T1000 (cell line): ENCODE data around the gene ZNF480.
A peak's percentile ranks its signal among the peaks of the same experiment; 100 is the strongest.
"Not testable (repeated sequence)": the region's sequence is repeated elsewhere in the genome, so short reads cannot be mapped to it uniquely, and the experiment has no call there.

Experiments used
- DNase-seq: peaks from one replicate; lab custom pipeline; 2025; ENCODE audit warnings: mixed read lengths; lab: John Stamatoyannopoulos, UW

Gene ZNF480

DNA sequence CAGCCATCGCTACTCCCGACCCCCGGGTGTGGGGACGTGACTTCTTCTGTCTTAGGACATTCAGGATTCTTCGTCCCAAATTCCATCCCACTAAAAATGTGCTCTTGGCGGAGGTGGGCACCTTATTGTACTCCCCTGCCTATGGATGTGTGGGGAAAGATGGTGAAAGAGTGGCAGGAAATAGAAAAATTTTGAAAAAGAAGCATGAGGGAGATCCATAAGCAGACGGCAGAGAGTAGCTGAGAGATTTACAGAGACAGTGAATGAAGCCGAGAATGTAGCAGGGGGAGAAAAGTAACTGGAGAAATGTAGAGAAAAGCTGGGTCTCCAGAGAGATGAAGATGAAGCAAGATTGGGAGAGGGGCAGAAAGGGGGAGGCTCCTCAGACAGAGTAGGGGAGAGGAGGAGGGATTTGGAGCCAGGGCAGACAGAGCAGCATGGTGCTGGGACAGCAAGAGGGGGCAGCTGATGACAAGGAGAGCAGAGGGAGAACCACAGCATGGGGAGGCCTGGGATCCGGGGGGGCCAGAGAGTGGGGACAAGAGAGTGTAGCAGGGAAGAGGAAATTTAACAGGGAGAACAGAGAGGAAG, 39.9 kb downstream of the ZNF480 start:
- no peak for DNase-seq

DNA sequence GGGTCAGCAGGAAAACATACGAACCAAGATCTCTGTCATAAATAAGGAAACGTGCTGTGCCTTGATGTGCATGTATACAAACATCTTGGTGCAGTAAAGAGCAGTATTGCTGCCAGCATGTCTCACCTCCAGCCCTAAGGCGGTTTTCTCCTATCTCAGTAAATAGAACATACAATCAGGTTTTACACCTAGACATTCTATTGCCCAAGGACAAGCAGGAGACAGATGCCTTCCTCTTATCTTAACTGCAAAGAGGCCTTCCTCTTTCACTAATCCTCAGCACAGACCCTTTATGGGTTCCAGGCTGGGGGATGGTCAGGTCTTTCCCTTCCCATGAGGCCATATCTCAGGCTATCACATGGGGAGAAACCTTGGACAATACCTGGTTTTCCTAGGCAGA, 42.1 kb downstream of the ZNF480 start:
- DNase-seq: not testable (repeated sequence)

DNA sequence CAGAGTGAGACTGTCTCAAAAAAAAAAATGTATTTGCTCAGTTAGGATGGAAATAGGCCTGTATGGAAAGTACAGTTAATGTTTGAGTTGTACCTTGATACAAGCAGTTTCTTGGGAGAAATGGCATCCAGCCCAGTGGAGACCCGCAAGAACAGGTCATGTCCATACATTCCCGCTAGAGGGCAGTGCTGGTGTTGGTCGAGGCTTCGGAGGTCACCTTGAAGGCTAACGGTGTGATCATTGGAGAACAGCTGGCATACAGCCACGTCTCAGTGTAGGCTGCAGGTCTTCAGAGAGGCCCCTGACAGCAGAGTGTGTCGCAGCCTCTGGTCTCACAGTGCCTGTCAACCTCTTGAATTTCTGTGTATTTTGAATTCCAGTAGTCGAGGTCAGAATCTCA, 46.6 kb downstream of the ZNF480 start:
- DNase-seq: no peak

DNA sequence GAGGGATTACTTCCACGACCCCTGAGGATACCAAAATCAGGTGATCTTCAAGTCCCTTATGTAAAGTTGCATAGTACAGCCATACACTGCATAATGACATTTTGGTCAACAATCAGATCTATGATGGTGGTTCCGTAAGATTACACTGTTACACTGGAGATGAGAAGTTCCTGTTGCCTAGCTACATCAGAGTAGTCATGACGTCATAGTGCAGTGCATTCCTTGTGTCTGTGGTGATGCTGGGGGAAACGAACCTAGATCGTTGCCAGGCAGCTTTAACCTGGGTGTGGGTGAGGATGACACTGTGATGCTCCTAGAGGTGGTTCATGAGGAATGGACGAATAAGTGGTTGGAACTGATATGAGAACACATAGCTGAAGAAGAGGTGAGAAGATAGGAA, 48.2 kb downstream of the ZNF480 start:
- DNase-seq: no peak

DNA sequence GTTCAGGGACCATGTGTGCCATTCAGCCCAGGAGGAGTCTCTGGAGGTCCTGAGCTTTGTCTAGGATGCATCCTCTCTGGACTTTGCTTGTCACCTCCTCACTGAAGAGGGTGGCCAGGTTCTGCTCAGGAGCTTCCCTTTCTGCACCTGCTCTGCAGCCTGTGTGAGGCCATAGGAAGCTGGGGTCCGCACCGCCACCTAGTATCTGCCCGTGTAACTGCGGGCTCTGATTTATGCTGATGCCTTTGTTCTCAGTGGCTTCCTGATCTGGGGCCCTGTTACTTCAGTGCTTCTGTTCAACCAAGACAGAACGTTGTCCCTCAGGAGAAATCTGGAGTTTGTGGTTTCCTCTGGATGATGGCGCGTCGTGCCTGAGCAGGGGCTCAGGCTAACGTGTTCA, 54.5 kb downstream of the ZNF480 start:
- no peak for DNase-seq

DNA sequence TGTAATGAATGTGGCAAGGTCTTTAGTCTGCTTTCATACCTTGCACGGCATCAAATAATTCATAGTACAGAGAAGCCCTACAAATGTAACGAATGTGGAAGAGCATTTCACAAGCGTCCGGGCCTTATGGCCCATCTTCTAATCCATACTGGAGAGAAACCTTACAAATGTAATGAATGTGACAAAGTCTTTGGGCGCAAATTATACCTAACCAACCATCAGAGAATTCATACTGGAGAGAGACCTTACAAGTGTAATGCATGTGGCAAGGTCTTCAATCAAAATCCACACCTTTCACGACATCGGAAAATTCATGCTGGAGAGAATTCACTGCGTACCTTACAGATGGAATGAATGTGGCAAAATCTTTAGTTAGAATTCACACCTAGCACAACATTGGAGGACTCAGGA, 69.5 kb downstream of the ZNF480 start:
- no peak for DNase-seq

DNA sequence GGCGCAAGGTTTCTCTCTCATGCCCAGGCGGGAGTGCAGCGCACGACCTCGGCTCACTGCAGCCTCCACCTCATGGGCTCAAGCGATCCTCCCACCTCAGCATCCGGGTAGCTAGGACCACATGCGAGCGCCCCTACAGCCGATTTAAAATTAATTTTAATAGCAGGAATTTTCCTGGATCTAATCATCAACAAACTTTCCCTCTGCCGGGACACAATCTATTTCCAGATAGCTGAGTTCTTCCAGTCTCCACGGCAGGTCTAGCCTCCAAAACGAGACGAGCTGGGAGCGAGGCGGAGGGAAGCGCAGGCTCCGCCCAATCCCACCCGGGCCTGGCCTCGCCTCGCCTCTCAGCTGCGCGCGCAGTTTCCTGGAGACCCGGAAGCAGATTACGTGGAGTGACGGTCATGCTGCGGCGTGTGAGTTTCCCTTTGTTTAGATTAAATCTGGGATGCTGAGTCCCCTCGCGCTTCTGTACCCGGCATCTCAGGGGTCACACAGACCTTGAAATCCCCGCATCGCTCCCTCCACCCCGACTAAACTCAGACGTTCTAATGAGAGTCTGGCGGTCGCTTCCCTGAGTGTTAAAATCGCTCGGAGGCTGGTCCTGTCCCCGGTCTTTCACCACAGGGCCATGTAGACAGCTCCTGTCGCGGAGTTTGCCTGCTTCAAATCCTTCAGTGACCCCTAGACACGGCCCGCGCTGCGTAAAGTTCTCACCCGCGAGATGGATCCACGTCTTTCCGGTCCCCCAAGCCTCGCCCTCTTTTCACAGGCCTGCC, 72.8 kb downstream of the ZNF480 start, which contains the start of gene ZNF880:
Gene ZNF880, plus strand, starts transcription at position 365 of the 782 bp plus-strand sequence. Its CDS starts 43 bp downstream, at position 408.
- DNase-seq: peak; percentile 88

DNA sequence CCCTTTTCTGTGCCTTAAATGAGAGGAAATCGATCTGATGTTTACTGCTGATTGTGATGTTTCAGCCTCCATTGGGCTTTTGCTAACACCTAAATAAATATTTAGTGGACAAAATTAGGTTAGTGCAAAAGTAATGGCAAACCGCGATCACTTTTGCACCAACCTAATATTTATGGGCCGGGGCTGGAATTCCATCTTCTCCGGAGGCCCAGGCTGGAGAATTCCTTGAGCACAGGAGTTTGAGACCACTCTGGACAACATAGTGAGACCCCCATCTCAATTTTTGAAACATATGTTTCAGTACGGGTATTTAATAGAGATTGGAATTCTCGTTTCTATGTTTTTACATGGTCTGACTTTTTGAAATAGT, 73.4 kb downstream of the ZNF480 start:
- DNase-seq: no peak
